Endothelial cell of umbilical vein (primary cell): ENCODE data around the gene CDKL5. TPM values are rescaled to one million over a fixed set of nuclear protein-coding genes. Genes with fewer than 3 reads are reported as not detected.

ENCODE experiments used
- BruUV-seq: library from RNA; stranded (reverse); fragments of 400-500 nt; replicated peaks from 2 replicates; lab custom pipeline; 2021; lab: Mats Ljungman, UMichigan
- CTCF ChIA-PET: fragments of 300-600, 350-600 bp; sonication (Branson Sonifier 250); formaldehyde crosslinking; loops from one replicate; lab custom pipeline; 2021; ENCODE audit warnings: antibody characterized with exemption, inconsistent platforms; lab: Charles Lee
- POLR2A ChIA-PET: fragments of 300-600, 350-600 bp; sonication (Branson Sonifier 250); formaldehyde crosslinking; loops from one replicate; lab custom pipeline; 2021; ENCODE audit warnings: antibody characterized with exemption, inconsistent platforms; lab: Charles Lee
- DNase-seq: peaks from one replicate; pipeline ENCODE4 v3.0.0-alpha.2; 2011; ENCODE audit warnings: low read depth, low spot score
- FAIRE-seq: peaks from 2 replicates; lab custom pipeline; 2011; peaks lifted over from hg19 to GRCh38; lab: Jason Lieb, UNC
- H2AFZ ChIP-seq: 2 replicates; pipeline ENCODE4 v1.6.0; 2012; ENCODE audit warnings: low read depth, low read length, control low read depth, inconsistent platforms
- H3K27ac ChIP-seq: 2 replicates; pipeline ENCODE4 v1.5.1; 2011; ENCODE audit warnings: low read depth, mild to moderate bottlenecking, control low read depth, low read length, moderate library complexity; ENCODE audit not compliant: insufficient read depth
- H3K27me3 ChIP-seq, 2 experiments: 2 replicates each; pipeline versions ENCODE4 v1.6.0 to v1.6.1; 2011; ENCODE audit warnings: low read length in 2 of 2, mixed read lengths in 1 of 2; ENCODE audit not compliant: control insufficient read depth in 2 of 2, insufficient read depth in 2 of 2
- H3K36me3 ChIP-seq, 2 experiments: 2 replicates in 1 of 2; 3 replicates in 1 of 2; pipeline ENCODE4 v1.5.1; 2011; ENCODE audit warnings: low read length in 2 of 2, mild to moderate bottlenecking in 1 of 2, moderate library complexity in 1 of 2; ENCODE audit not compliant: control insufficient read depth in 2 of 2, insufficient read depth in 2 of 2; ENCODE audit errors: extremely low read depth in 1 of 2
- H3K4me1 ChIP-seq: 3 replicates; pipeline ENCODE4 v1.5.1; 2011; ENCODE audit warnings: mild to moderate bottlenecking, low read length; ENCODE audit not compliant: control insufficient read depth, insufficient read depth; ENCODE audit errors: extremely low read depth
- H3K4me2 ChIP-seq: 2 replicates; pipeline ENCODE4 v1.6.1; 2011; ENCODE audit warnings: low read length, control low read depth, mixed read lengths; ENCODE audit not compliant: insufficient read depth
- H3K4me3 ChIP-seq, 3 experiments: fragments of 200-600 bp in 1 of 3; sonication (generic), shearing (Covaris generic) in 1 of 3; replicated peaks in 1 of 3; 2 replicates each; pipeline ENCODE4 v1.5.1; 2011 to 2016; ENCODE audit warnings: control low read depth in 3 of 3, low read length in 3 of 3, mild to moderate bottlenecking in 2 of 3, inconsistent platforms in 1 of 3, low read depth in 1 of 3, moderate library complexity in 1 of 3; ENCODE audit not compliant: insufficient read depth in 1 of 3
- H3K79me2 ChIP-seq: 2 replicates; pipeline ENCODE4 v1.6.0; 2012; ENCODE audit warnings: low read length, inconsistent platforms; ENCODE audit not compliant: control insufficient read depth, insufficient read depth
- H3K9ac ChIP-seq: replicated peaks from 2 replicates; pipeline ENCODE3; 2011; ENCODE audit warnings: low read length, control low read depth; ENCODE audit not compliant: insufficient read depth; ENCODE audit errors: extremely low read depth
- H3K9me1 ChIP-seq: replicated peaks from 3 replicates; pipeline ENCODE4 v1.6.0; 2011; ENCODE audit warnings: mild to moderate bottlenecking, low read length; ENCODE audit not compliant: control insufficient read depth, insufficient read depth; ENCODE audit errors: extremely low read depth
- H3K9me3 ChIP-seq: replicated peaks from 2 replicates; pipeline ENCODE4 v1.5.1; 2012; ENCODE audit warnings: low read length, inconsistent platforms; ENCODE audit not compliant: control insufficient read depth, insufficient read depth
- H4K20me1 ChIP-seq: replicated peaks from 2 replicates; pipeline ENCODE3; 2011; ENCODE audit warnings: mild to moderate bottlenecking, low read length; ENCODE audit not compliant: control insufficient read depth, insufficient read depth; ENCODE audit errors: extremely low read depth
- CTCF ChIP-seq, 2 donors: IDR thresholded peaks; 1 replicate in 1 of 2; 2 replicates in 1 of 2; pipeline ENCODE4 v1.5.1; 2011; ENCODE audit warnings: low read length in 2 of 2, mild to moderate bottlenecking in 2 of 2, moderate library complexity in 2 of 2, control low read depth in 1 of 2, inconsistent platforms in 1 of 2, low read depth in 1 of 2; ENCODE audit not compliant: insufficient read depth in 1 of 2; ENCODE audit errors: extremely low read depth in 1 of 2
- EZH2 ChIP-seq: IDR thresholded peaks from 2 replicates; pipeline ENCODE4 v1.6.1; 2012; ENCODE audit warnings: borderline replicate concordance, low read depth, mild to moderate bottlenecking, moderate library complexity, low read length, inconsistent platforms; ENCODE audit not compliant: severe bottlenecking
- FOS ChIP-seq: IDR thresholded peaks from 2 replicates; pipeline ENCODE4 v1.6.1; 2011; ENCODE audit warnings: mild to moderate bottlenecking, low read length, moderate library complexity, borderline replicate concordance; ENCODE audit not compliant: insufficient read depth
- GATA2 ChIP-seq: IDR thresholded peaks from 2 replicates; pipeline ENCODE4 v1.7.0; 2011; ENCODE audit warnings: low read depth, mild to moderate bottlenecking, moderate library complexity, mixed read lengths, low read length; ENCODE audit not compliant: insufficient read length, insufficient read depth
- JUN ChIP-seq: IDR thresholded peaks from 2 replicates; pipeline ENCODE4 v1.6.1; 2011; ENCODE audit warnings: borderline replicate concordance, low read depth; ENCODE audit not compliant: insufficient read length, insufficient read depth
- MYC ChIP-seq: IDR thresholded peaks from one replicate; pipeline ENCODE4 v1.6.1; 2011; ENCODE audit warnings: mild to moderate bottlenecking, low read depth, low read length
- POLR2A ChIP-seq: IDR thresholded peaks from 2 replicates; pipeline ENCODE4 v1.6.1; 2012; ENCODE audit warnings: low read depth, mild to moderate bottlenecking, control low read depth, low read length
- POLR2AphosphoS5 ChIP-seq: IDR thresholded peaks from 2 replicates; pipeline ENCODE4 v1.6.1; 2012; ENCODE audit warnings: low read depth, mild to moderate bottlenecking, control low read depth, low read length, moderate library complexity; ENCODE audit not compliant: insufficient read depth
- dilution Hi-C: fragments of 300-500 bp; cut with MboI; formaldehyde crosslinking; loops from one replicate; pipeline ENCODE4 v1.15.0; 2019; ENCODE audit warnings: low sequenced_read_pairs; ENCODE audit not compliant: extremely low pct_ligation_motif_present
- intact Hi-C: fragments of 100-400 bp; cut with micrococcal nuclease; formaldehyde crosslinking; loops from one replicate; pipeline ENCODE4 v1.10.0; 2022
- polyA plus RNA-seq, 4 experiments: library from polyadenylated mRNA; depleted of rRNA in 3 of 4; stranded (reverse) in 3 of 4; unstranded in 1 of 4; fragments of >200 nt; gene quantifications; 2 replicates each; pipeline versions ENCODE4 v1.2.1 to v1.2.3, GENCODE V29; 2011 to 2012; ENCODE audit warnings: missing spikeins in 1 of 4
- total RNA-seq: library from RNA; stranded (reverse); gene quantifications from 2 replicates; pipeline ENCODE4 v1.2.3, GENCODE V29; 2021
- TF ChIP-seq, protein P1 (sequence below): IDR thresholded peaks from 2 replicates; pipeline ENCODE4 v1.6.1; 2011; ENCODE audit not compliant: insufficient read depth, insufficient read length

The CDKL5 gene
- total and polyA plus RNA-seq, 2 donors (not counting 3 experiments of a cell fraction or from before 2014, with no cell fraction given): 1.5 to 4.3 TPM

- dilution Hi-C loops: loop anchor here (25.0 kb wide), 1 partner anchor 915 kb away; the partner anchor contains the start of gene PDHA1
- Histone ChIP-seq H3K4me3 (no peak overlapping the region), H3K4me2 (no peak overlapping the region), H3K79me2 (no peaks in the 10 kb centered on the region), H3K9me1 (no peaks in the 10 kb centered on the region), H3K36me3 (no peaks in the 10 kb centered on the region), H3K9me3 (no peaks in the 10 kb centered on the region), H3K27ac (no peak overlapping the region), H2AFZ (no peak overlapping the region), H4K20me1 (no peaks in the 10 kb centered on the region), H3K27me3 (peaks cover 2 to 4% of the 10 kb centered on the region in 2 experiments), H3K9ac (no peak overlapping the region), H3K4me1 (no peaks in the 10 kb centered on the region)
- ChIA-PET POLR2A (no interaction called here), CTCF (no interaction called here)
- DNase-seq: no peak
- no TSS peak for BruUV-seq
- TF ChIP-seq, protein P1, sequence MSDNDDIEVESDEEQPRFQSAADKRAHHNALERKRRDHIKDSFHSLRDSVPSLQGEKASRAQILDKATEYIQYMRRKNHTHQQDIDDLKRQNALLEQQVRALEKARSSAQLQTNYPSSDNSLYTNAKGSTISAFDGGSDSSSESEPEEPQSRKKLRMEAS: no peak
- TF ChIP-seq POLR2A (no peak), MYC (no peak), FOS (no peak), CTCF (IDR thresholded peaks at IDR 0.05; ENCODE audit: extremely low read depth in 1 of 2, insufficient read depth in 1 of 2, low read depth in 1 of 2, low read length in 2 of 2) (no peak), POLR2AphosphoS5 (no peak), JUN (no peak), EZH2 (no peak), GATA2 (no peak)
- intact Hi-C loops: loop anchor here (10.0 kb wide), 1 partner anchor 162 kb away; no protein-coding TSS in a partner anchor
- no peak for FAIRE-seq
Observed at GRCh38 chrX:18422325-18422724, 3.1 kb upstream of the CDKL5 start.
